GM19193 (cell line): Measurements from ENCODE around the gene KDM4B.

Source experiments
- POLR2A ChIP-seq: IDR thresholded peaks from 4 replicates; pipeline ENCODE4 v1.6.1; 2011; ENCODE audit not compliant: insufficient read depth, insufficient read length; ENCODE audit errors: extremely low read depth

The KDM4B gene

GRCh38 chr19:5150902-5151741 is 182.2 kb downstream of the KDM4B start:
- TF ChIP-seq POLR2A = no peak

- TF ChIP-seq POLR2A = no peak
Measured at GRCh38 chr19:5152013-5152763, 183.3 kb downstream of the KDM4B start.

GRCh38 chr19:5152767-5153532 is 184.0 kb downstream of the KDM4B start:
- no peak for TF ChIP-seq POLR2A

- TF ChIP-seq POLR2A = no peak
Measured at GRCh38 chr19:5153601-5154128, 184.8 kb downstream of the KDM4B start.

GRCh38 chr19:5154129-5154798 is 185.4 kb downstream of the KDM4B start:
- TF ChIP-seq POLR2A = no peak

- TF ChIP-seq POLR2A = no peak
Measured at GRCh38 chr19:5154799-5155426, 186.0 kb downstream of the KDM4B start.

GRCh38 chr19:5155586-5156210 is 186.8 kb downstream of the KDM4B start:
- no peak for TF ChIP-seq POLR2A

- TF ChIP-seq POLR2A = no peak
Measured at GRCh38 chr19:5156231-5156986, 187.5 kb downstream of the KDM4B start.

GRCh38 chr19:5157186-5157585 is 188.3 kb downstream of the KDM4B start:
- TF ChIP-seq POLR2A = no peak

- no peak for TF ChIP-seq POLR2A
Measured at GRCh38 chr19:5165697-5166019, 196.7 kb downstream of the KDM4B start.

GRCh38 chr19:5166262-5166661 is 197.3 kb downstream of the KDM4B start:
- TF ChIP-seq POLR2A = no peak

- no peak for TF ChIP-seq POLR2A
Measured at GRCh38 chr19:5170329-5170745, 201.4 kb downstream of the KDM4B start.

GRCh38 chr19:5171711-5172110 is 202.8 kb downstream of the KDM4B start:
- TF ChIP-seq POLR2A = no peak

GRCh38 chr19:5172859-5173630 is 204.1 kb downstream of the KDM4B start:
- TF ChIP-seq POLR2A = no peak
